Vagina (tissue), 2 donors: ENCODE data around the gene APLP2. TPM values are rescaled to one million over a fixed set of nuclear protein-coding genes. Genes with fewer than 3 reads are reported as not detected.
"Not testable (repeated sequence)": the region's sequence is repeated elsewhere in the genome, so short reads cannot be mapped to it uniquely, and the experiment has no call there.

ENCODE experiments used
- DNase-seq, 2 donors: peaks; one replicate each; pipeline ENCODE4 v3.0.0-alpha.2; 2017; ENCODE audit errors: extremely low spot score in 2 of 2
- H3K27ac ChIP-seq: fragments of 200-600 bp; sonication (generic); one replicate; pipeline ENCODE4 v1.5.1; 2019
- H3K27me3 ChIP-seq: fragments of 200-600 bp; sonication (generic); one replicate; pipeline ENCODE4 v1.5.1; 2019
- H3K36me3 ChIP-seq, 2 donors: fragments of 200-600 bp; sonication (generic); one replicate each; pipeline ENCODE4 v1.5.1; 2017 to 2019
- H3K4me1 ChIP-seq: fragments of 200-600 bp; sonication (generic); one replicate; pipeline ENCODE4 v1.5.1; 2019
- H3K4me3 ChIP-seq, 2 donors: fragments of 200-600 bp; sonication (generic); 1 replicate in 1 of 2; 2 replicates in 1 of 2; pipeline ENCODE4 v1.5.1; 2016 to 2019
- H3K9me3 ChIP-seq: fragments of 200-600 bp; sonication (generic); one replicate; pipeline ENCODE4 v1.5.1; 2019
- POLR2A ChIP-seq, 2 donors: fragments of 450-650 bp; IDR thresholded peaks; one replicate each; pipeline ENCODE4 v1.6.1; 2017; ENCODE audit warnings: antibody characterized with exemption in 2 of 2, mild to moderate bottlenecking in 2 of 2, moderate library complexity in 2 of 2
- POLR2AphosphoS5 ChIP-seq, 2 donors: sonication (generic); formaldehyde crosslinking; IDR thresholded peaks; one replicate each; pipeline ENCODE4 v1.9.0; 2017; ENCODE audit warnings: antibody characterized with exemption in 2 of 2, mild to moderate bottlenecking in 2 of 2, low read depth in 1 of 2; ENCODE audit not compliant: insufficient read depth in 1 of 2
- intact Hi-C: fragments of 100-400 bp; cut with DNase I; formaldehyde crosslinking; loops from one replicate; pipeline ENCODE4 v1.15.1; 2023
- total RNA-seq: library from RNA; depleted of rRNA; stranded (reverse); fragments of >200 nt; gene quantifications from one replicate; pipeline ENCODE4 v1.2.3, GENCODE V29; 2016
- TF ChIP-seq, protein P1 (sequence below), 3 experiments: fragments of 450-650 bp in 2 of 3; fragments of 200-600 bp in 1 of 3; sonication (generic) in 1 of 3; IDR thresholded peaks; one replicate each; pipeline ENCODE4 v1.5.1; 2017 to 2019; ENCODE audit warnings: antibody characterized with exemption in 3 of 3, mild to moderate bottlenecking in 2 of 3, moderate library complexity in 2 of 3

APLP2 gene
- total RNA-seq, 1 donor from 2014 or later, result 234 TPM

DNA sequence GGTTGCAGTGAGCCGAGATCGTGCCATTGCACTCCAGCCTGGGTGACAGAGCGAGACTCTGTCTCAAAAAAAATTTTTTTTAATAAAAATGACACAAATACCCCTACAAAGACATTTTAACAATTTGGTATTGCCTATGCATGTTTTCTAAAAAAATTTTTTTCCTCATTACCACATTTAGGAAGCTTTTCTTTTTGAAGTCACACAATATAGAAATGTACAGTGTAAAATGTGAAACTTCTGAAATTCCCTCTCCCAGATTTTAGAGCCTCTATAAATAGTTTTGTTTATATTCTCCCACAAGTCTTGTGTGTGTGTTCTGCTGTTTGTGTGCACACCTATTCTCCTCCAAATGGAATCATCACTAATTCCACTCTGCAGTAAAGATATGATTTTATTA is 97.5 kb downstream of the APLP2 start:
- TF ChIP-seq POLR2AphosphoS5 (IDR thresholded peaks at IDR 0.05; ENCODE audit: insufficient read depth in 1 of 2, low read depth in 1 of 2) (no peak), POLR2A (IDR thresholded peaks at IDR 0.05) (no peak)
- TF ChIP-seq, protein P1, sequence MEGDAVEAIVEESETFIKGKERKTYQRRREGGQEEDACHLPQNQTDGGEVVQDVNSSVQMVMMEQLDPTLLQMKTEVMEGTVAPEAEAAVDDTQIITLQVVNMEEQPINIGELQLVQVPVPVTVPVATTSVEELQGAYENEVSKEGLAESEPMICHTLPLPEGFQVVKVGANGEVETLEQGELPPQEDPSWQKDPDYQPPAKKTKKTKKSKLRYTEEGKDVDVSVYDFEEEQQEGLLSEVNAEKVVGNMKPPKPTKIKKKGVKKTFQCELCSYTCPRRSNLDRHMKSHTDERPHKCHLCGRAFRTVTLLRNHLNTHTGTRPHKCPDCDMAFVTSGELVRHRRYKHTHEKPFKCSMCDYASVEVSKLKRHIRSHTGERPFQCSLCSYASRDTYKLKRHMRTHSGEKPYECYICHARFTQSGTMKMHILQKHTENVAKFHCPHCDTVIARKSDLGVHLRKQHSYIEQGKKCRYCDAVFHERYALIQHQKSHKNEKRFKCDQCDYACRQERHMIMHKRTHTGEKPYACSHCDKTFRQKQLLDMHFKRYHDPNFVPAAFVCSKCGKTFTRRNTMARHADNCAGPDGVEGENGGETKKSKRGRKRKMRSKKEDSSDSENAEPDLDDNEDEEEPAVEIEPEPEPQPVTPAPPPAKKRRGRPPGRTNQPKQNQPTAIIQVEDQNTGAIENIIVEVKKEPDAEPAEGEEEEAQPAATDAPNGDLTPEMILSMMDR (IDR thresholded peaks at IDR 0.05), result no peak
- intact Hi-C loops, result no loop called here
- no peak for DNase-seq
- no peak overlapping the region for H3K4me3 ChIP-seq
- H3K27me3 ChIP-seq, result no peaks in the 10 kb centered on the region
- H3K36me3 ChIP-seq, result no peaks in the 10 kb centered on the region
- H3K9me3 ChIP-seq, result no peaks in the 10 kb centered on the region
- H3K27ac ChIP-seq, result peak overlapping the region; percentile 14
- H3K4me1 ChIP-seq, result peaks cover 13% of the 10 kb centered on the region

DNA sequence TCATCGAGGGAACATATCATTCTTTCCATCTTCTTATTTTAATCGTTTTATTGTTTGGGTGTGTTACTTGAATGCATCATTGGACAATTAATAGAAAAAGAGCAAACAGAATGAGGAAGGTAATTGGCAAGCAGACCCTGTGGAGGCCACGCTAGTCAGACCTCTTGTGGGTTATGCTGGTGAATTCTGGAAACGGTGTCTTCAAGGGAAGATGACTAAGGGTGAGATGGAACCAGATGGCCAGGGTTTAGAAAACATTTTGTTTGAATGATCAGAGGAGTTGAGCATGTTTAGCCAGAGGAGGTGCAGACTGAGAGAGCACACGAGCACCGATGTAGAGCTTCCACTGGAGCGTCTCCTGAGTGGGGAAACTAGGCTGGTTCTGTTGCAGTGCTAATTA is 98.4 kb downstream of the APLP2 start:
- no peak overlapping the region for H3K4me3 ChIP-seq
- H3K9me3 ChIP-seq, result no peaks in the 10 kb centered on the region
- TF ChIP-seq POLR2A (IDR thresholded peaks at IDR 0.05) (no peak), POLR2AphosphoS5 (IDR thresholded peaks at IDR 0.05; ENCODE audit: insufficient read depth in 1 of 2, low read depth in 1 of 2) (no peak)
- TF ChIP-seq, protein P1 (IDR thresholded peaks at IDR 0.05), result no peak
- H3K4me1 ChIP-seq, result peaks cover 11% of the 10 kb centered on the region
- no peaks in the 10 kb centered on the region for H3K27me3 ChIP-seq
- DNase-seq, result no peak
- intact Hi-C loops, result no loop called here
- no peak overlapping the region for H3K27ac ChIP-seq
- no peaks in the 10 kb centered on the region for H3K36me3 ChIP-seq

DNA sequence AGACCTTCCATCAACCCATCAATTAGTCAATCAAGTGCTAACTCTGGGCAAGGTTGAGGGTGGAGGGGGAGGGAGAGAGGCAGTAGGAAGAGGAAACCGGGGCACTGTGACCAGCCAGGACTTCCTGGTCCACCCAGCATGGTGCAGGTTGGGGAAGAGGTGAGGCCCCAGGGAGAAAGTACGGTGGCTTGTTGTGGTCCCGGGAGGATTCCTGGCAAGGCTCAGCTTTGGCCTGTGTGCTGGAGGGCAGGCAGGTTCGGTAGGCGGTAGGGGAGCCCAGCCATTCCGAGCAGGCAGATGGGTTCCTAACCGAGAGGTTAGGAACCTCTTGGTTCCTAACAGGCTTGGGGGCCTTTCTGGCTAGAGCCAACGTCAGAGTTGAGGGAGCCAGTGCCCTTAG is 100.7 kb downstream of the APLP2 start:
- H3K9me3 ChIP-seq, result no peaks in the 10 kb centered on the region
- H3K27ac ChIP-seq, result no peak overlapping the region
- H3K4me3 ChIP-seq, result no peak overlapping the region
- no peaks in the 10 kb centered on the region for H3K4me1 ChIP-seq
- no peaks in the 10 kb centered on the region for H3K27me3 ChIP-seq
- no peak for DNase-seq
- H3K36me3 ChIP-seq, result no peaks in the 10 kb centered on the region
- intact Hi-C loops, result no loop called here
- TF ChIP-seq POLR2A (IDR thresholded peaks at IDR 0.05) (no peak), POLR2AphosphoS5 (IDR thresholded peaks at IDR 0.05; ENCODE audit: insufficient read depth in 1 of 2, low read depth in 1 of 2) (no peak)
- TF ChIP-seq, protein P1 (IDR thresholded peaks at IDR 0.05), result no peak

DNA sequence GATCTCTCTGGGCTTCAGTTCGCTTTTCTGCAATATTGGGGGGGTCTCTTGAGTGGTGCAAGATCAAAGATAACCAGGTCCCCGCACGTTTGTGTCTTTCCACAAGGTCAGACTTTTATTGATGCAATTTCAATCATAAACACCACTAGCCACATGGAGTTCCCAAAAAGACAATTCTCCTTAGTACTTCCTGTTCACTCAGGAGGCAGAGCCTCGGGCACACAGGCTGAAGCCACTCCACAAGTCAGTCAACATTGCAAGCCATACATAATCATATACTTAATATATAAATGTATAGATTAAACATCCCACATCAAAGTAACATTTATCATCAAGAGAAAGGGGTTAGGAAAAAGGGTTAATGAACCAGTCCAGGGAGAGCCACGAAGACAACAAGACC is 101.8 kb downstream of the APLP2 start:
- no peaks in the 10 kb centered on the region for H3K4me1 ChIP-seq
- no peak for DNase-seq
- H3K27ac ChIP-seq, result no peak overlapping the region
- H3K27me3 ChIP-seq, result no peaks in the 10 kb centered on the region
- no peaks in the 10 kb centered on the region for H3K9me3 ChIP-seq
- H3K4me3 ChIP-seq, result no peak overlapping the region
- no peaks in the 10 kb centered on the region for H3K36me3 ChIP-seq
- intact Hi-C loops, result no loop called here
- TF ChIP-seq, protein P1 (IDR thresholded peaks at IDR 0.05), result no peak
- TF ChIP-seq POLR2AphosphoS5 (IDR thresholded peaks at IDR 0.05; ENCODE audit: insufficient read depth in 1 of 2, low read depth in 1 of 2) (no peak), POLR2A (IDR thresholded peaks at IDR 0.05) (no peak)

DNA sequence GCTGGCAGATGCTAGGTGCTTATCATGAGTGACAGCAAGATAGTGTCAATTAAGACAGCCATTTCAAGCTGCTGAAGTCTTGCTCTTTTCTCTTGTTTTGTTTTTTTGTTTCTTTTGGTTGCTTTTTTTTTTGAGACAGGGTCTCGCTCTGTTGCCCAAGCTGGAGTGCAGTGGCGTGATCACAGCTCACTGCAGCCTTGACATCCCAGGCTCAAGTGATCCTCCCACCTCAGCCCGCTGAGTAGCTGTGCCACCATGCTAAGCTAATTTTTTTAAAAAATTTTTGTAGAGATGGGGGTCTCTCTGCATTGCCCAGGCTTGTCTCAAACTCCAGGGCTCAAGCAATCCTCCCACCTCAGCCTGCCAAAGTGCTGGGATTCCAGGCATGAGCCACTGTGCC is 102.3 kb downstream of the APLP2 start:
- intact Hi-C loops, H3K9me3 ChIP-seq, H3K27me3 ChIP-seq, H3K27ac ChIP-seq, H3K4me1 ChIP-seq, DNase-seq, H3K4me3 ChIP-seq, H3K36me3 ChIP-seq: not testable (repeated sequence)

DNA sequence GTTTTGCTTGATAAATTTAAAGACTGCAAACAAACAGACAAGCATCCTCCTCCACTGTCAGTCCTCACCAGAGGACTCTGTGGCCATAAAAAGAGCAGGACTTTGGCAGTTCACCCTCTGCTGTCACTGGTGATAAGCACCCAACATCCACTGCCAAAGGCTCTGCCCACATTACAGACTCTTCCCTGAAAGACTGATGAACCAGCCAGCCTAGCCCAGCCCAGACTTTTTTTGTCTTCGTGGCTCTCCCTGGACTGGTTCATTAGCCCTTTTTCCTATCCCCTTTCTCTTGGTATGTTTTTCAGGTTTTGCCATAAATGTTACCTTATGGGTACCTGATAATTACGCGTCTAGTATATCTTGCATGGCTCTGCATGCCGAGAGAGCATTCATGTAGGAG is 104.9 kb downstream of the APLP2 start:
- no peaks in the 10 kb centered on the region for H3K36me3 ChIP-seq
- intact Hi-C loops, result no loop called here
- no peak for TF ChIP-seq POLR2A (IDR thresholded peaks at IDR 0.05)
- TF ChIP-seq POLR2AphosphoS5 (IDR thresholded peaks at IDR 0.05; ENCODE audit: insufficient read depth in 1 of 2, low read depth in 1 of 2), result no peak
- TF ChIP-seq, protein P1 (IDR thresholded peaks at IDR 0.05), result no peak
- H3K27ac ChIP-seq, result no peak overlapping the region
- H3K27me3 ChIP-seq, result no peaks in the 10 kb centered on the region
- no peak overlapping the region for H3K4me3 ChIP-seq
- no peak for DNase-seq
- peaks cover 16% of the 10 kb centered on the region for H3K4me1 ChIP-seq
- no peaks in the 10 kb centered on the region for H3K9me3 ChIP-seq
